ENCODE results near the gene PSMC3IP.

DNA sequence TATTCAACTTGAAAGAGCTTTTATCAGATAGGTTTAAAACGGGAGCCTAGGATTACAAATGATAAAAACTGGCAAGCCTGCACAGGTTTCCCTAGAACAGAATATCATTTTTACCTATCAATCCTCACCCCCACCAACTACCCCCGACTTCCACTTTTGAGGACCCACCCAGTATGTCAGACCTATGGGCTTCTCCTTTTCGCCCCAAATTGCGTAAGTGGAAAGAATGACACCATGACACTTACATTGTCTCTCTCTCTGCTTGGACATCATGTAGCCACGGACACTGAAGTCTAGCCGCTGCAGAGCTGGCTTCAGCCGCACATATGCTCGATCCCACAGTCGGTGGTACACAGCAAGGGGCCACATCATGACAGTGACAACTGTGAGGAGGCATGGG, 7.4 kb upstream of the PSMC3IP start:
- TF ChIP-seq, protein P1, sequence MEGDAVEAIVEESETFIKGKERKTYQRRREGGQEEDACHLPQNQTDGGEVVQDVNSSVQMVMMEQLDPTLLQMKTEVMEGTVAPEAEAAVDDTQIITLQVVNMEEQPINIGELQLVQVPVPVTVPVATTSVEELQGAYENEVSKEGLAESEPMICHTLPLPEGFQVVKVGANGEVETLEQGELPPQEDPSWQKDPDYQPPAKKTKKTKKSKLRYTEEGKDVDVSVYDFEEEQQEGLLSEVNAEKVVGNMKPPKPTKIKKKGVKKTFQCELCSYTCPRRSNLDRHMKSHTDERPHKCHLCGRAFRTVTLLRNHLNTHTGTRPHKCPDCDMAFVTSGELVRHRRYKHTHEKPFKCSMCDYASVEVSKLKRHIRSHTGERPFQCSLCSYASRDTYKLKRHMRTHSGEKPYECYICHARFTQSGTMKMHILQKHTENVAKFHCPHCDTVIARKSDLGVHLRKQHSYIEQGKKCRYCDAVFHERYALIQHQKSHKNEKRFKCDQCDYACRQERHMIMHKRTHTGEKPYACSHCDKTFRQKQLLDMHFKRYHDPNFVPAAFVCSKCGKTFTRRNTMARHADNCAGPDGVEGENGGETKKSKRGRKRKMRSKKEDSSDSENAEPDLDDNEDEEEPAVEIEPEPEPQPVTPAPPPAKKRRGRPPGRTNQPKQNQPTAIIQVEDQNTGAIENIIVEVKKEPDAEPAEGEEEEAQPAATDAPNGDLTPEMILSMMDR (IDR thresholded peaks at IDR 0.05; ENCODE audit: poor library complexity, severe bottlenecking) = no peak
- TF ChIP-seq POLR2AphosphoS5 (IDR thresholded peaks at IDR 0.05) (no peak), EP300 (conservative IDR thresholded peaks at IDR 0.05; ENCODE audit: poor library complexity, severe bottlenecking) (no peak), SMC3 (conservative IDR thresholded peaks at IDR 0.05; ENCODE audit: poor library complexity) (no peak), EZH2 (IDR thresholded peaks at IDR 0.05; ENCODE audit: borderline replicate concordance, insufficient read depth, low read length, poor library complexity, severe bottlenecking) (no peak), TAF1 (IDR thresholded peaks at IDR 0.05; ENCODE audit: low read depth) (no peak)
- TF ChIP-seq, protein P2, sequence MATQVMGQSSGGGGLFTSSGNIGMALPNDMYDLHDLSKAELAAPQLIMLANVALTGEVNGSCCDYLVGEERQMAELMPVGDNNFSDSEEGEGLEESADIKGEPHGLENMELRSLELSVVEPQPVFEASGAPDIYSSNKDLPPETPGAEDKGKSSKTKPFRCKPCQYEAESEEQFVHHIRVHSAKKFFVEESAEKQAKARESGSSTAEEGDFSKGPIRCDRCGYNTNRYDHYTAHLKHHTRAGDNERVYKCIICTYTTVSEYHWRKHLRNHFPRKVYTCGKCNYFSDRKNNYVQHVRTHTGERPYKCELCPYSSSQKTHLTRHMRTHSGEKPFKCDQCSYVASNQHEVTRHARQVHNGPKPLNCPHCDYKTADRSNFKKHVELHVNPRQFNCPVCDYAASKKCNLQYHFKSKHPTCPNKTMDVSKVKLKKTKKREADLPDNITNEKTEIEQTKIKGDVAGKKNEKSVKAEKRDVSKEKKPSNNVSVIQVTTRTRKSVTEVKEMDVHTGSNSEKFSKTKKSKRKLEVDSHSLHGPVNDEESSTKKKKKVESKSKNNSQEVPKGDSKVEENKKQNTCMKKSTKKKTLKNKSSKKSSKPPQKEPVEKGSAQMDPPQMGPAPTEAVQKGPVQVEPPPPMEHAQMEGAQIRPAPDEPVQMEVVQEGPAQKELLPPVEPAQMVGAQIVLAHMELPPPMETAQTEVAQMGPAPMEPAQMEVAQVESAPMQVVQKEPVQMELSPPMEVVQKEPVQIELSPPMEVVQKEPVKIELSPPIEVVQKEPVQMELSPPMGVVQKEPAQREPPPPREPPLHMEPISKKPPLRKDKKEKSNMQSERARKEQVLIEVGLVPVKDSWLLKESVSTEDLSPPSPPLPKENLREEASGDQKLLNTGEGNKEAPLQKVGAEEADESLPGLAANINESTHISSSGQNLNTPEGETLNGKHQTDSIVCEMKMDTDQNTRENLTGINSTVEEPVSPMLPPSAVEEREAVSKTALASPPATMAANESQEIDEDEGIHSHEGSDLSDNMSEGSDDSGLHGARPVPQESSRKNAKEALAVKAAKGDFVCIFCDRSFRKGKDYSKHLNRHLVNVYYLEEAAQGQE (IDR thresholded peaks at IDR 0.05; ENCODE audit: borderline replicate concordance) = no peak
